Measurements from ENCODE around the gene EVI5L.

The EVI5L gene

GRCh38 chr19:7899751-7900378 lies 69.8 kb downstream of the EVI5L start:
- H3K4me3 ChIP-seq (ENCODE audit: low read depth, low read length), result no peak overlapping the region
- DNase-seq (ENCODE audit: low read depth), result no peak
- TF ChIP-seq, protein P1, sequence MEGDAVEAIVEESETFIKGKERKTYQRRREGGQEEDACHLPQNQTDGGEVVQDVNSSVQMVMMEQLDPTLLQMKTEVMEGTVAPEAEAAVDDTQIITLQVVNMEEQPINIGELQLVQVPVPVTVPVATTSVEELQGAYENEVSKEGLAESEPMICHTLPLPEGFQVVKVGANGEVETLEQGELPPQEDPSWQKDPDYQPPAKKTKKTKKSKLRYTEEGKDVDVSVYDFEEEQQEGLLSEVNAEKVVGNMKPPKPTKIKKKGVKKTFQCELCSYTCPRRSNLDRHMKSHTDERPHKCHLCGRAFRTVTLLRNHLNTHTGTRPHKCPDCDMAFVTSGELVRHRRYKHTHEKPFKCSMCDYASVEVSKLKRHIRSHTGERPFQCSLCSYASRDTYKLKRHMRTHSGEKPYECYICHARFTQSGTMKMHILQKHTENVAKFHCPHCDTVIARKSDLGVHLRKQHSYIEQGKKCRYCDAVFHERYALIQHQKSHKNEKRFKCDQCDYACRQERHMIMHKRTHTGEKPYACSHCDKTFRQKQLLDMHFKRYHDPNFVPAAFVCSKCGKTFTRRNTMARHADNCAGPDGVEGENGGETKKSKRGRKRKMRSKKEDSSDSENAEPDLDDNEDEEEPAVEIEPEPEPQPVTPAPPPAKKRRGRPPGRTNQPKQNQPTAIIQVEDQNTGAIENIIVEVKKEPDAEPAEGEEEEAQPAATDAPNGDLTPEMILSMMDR (conservative IDR thresholded peaks at IDR 0.05; ENCODE audit: low read depth, low read length), result no peak

DNA sequence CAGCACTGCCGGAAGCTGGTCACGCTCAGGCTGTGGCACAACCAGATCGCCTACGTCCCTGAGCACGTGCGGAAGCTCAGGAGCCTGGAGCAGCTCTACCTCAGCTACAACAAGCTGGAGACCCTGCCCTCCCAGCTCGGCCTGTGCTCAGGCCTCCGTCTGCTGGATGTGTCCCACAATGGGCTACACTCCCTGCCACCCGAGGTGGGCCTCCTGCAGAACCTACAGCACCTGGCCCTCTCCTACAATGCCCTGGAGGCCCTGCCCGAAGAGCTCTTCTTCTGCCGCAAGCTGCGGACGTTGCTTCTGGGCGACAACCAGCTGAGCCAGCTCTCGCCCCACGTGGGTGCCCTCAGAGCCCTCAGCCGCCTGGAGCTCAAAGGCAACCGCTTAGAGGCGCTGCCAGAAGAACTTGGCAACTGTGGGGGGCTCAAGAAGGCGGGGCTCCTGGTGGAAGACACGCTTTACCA lies 70.4 kb downstream of the EVI5L start:
- DNase-seq (ENCODE audit: low read depth), result no peak
- no peak overlapping the region for H3K4me3 ChIP-seq (ENCODE audit: low read depth, low read length)
- TF ChIP-seq, protein P1 (conservative IDR thresholded peaks at IDR 0.05; ENCODE audit: low read depth, low read length), result no peak

DNA sequence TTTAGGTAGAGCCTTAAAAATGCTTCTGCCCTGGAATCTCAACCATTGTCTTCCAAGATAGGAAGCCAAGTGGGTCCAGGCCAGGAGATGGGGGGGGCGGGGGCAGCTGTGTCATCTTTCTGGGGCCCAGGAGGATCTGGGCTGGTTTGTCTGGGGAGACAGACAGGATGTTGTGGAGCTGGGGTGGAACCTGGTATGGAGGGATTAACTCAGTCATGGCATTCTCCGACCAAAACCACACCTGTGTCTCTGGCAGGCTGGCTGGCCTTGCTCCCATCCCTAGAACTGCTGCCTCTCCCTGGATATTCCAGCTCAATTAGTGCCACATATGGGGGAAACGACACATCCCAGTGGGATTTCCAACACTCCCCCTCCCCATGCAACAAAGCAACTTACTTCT lies 70.9 kb downstream of the EVI5L start:
- no peak for DNase-seq (ENCODE audit: low read depth)
- TF ChIP-seq, protein P1 (conservative IDR thresholded peaks at IDR 0.05; ENCODE audit: low read depth, low read length), result no peak
- no peak overlapping the region for H3K4me3 ChIP-seq (ENCODE audit: low read depth, low read length)

- TF ChIP-seq, protein P1 (conservative IDR thresholded peaks at IDR 0.05; ENCODE audit: low read depth, low read length), result no peak
- H3K4me3 ChIP-seq (ENCODE audit: low read depth, low read length), result no peak overlapping the region
- DNase-seq (ENCODE audit: low read depth), result no peak
Measured at GRCh38 chr19:7901337-7901736, 71.3 kb downstream of the EVI5L start.

- TF ChIP-seq, protein P1 (conservative IDR thresholded peaks at IDR 0.05; ENCODE audit: low read depth, low read length), result no peak
- no peak for DNase-seq (ENCODE audit: low read depth)
- H3K4me3 ChIP-seq (ENCODE audit: low read depth, low read length), result peak overlapping the region; percentile 81
Measured at GRCh38 chr19:7902796-7903243, 72.8 kb downstream of the EVI5L start.

DNA sequence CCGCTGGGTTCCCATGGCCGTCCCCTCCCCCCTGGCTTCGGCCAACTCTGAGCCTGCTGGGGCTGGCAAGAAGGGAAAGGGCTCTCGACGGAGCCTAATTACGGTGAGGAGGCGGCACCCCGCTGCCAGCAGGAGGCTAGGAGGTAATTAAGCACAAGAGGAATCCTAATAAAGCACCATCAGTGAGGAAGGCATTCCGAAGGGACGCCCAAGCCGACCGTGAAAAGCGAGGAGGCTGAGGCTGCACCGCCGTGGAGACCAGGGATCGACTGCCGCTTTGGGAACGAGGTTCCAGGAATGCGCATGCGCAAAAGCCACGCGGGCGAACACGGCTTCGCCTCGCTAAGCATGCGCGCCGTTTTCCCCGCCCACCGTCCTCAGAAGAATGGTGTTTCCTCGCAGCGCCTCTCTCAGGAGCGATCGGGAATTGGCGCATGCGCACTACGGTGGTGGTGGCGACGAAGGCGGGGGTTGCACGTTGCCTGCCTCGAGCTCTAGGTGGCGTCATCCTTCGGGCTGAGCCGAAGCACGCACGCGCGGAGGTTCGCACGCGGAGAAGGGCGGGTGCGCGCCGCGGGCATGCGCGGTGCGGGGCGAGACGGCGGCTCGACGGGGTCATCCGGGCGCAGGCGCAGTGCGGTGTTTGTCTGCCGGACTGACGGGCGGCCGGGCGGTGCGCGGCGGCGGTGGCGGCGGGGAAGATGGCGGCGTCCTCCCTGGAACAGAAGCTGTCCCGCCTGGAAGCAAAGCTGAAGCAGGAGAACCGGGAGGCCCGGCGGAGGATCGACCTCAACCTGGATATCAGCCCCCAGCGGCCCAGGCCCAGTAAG lies 73.4 kb downstream of the EVI5L start, which contains the start of gene MAP2K7:
Gene MAP2K7 (plus strand): TSS at position 634 of the 830 bp plus-strand sequence. CDS start 68 bp downstream, at position 702.
- TF ChIP-seq, protein P1 (conservative IDR thresholded peaks at IDR 0.05; ENCODE audit: low read depth, low read length), result peak; percentile 57

More for the DNA sequence above, 73.4 kb downstream of the EVI5L start, which contains the start of gene MAP2K7:
- H3K4me3 ChIP-seq (ENCODE audit: low read depth, low read length), result peak within 1 kb of the TSS; percentile 88
- peak; percentile 99 for DNase-seq (ENCODE audit: low read depth)
